Hepatocyte (in vitro differentiated cells): Measurements from ENCODE around the gene CGRRF1. TPM values are rescaled to one million over a fixed set of nuclear protein-coding genes. Genes with fewer than 3 reads are reported as not detected.

Experiments used
- DNase-seq: peaks from one replicate; pipeline ENCODE4 v3.0.0-alpha.2; 2016; ENCODE audit warnings: low spot score
- H2AFZ ChIP-seq: fragments of 200-600 bp; sonication (generic); 2 replicates; pipeline ENCODE4 v1.6.0; 2016; ENCODE audit warnings: antibody characterized with exemption, mild to moderate bottlenecking
- H3K27ac ChIP-seq: fragments of 200-600 bp; sonication (generic); 2 replicates; pipeline ENCODE4 v1.5.1; 2016; ENCODE audit warnings: mild to moderate bottlenecking
- H3K27me3 ChIP-seq: fragments of 200-600 bp; sonication (generic); 2 replicates; pipeline ENCODE4 v1.6.1; 2016
- H3K36me3 ChIP-seq: fragments of 200-600 bp; sonication (generic); replicated peaks from 2 replicates; pipeline ENCODE4 v1.5.1; 2016; ENCODE audit warnings: low read depth; ENCODE audit not compliant: insufficient read depth
- H3K4me1 ChIP-seq: fragments of 200-600 bp; sonication (generic); 2 replicates; pipeline ENCODE4 v1.5.1; 2016; ENCODE audit warnings: mild to moderate bottlenecking, moderate library complexity; ENCODE audit not compliant: insufficient read depth
- H3K4me2 ChIP-seq: fragments of 200-600 bp; sonication (generic); 2 replicates; pipeline ENCODE4 v1.6.0; 2016
- H3K4me3 ChIP-seq: fragments of 200-600 bp; sonication (generic); 2 replicates; pipeline ENCODE4 v1.5.1; 2016; ENCODE audit warnings: mild to moderate bottlenecking
- H3K79me2 ChIP-seq: fragments of 200-600 bp; sonication (generic); 2 replicates; pipeline ENCODE4 v1.6.0; 2017; ENCODE audit warnings: mild to moderate bottlenecking
- H3K9me2 ChIP-seq: fragments of 200-600 bp; sonication (generic); replicated peaks from 2 replicates; pipeline ENCODE4 v1.6.0; 2017; ENCODE audit warnings: mild to moderate bottlenecking; ENCODE audit not compliant: insufficient read depth
- H3K9me3 ChIP-seq: fragments of 200-600 bp; sonication (generic); 2 replicates; pipeline ENCODE4 v1.5.1; 2016; ENCODE audit warnings: low read depth, mild to moderate bottlenecking
- H4K20me1 ChIP-seq: fragments of 200-600 bp; sonication (generic); 2 replicates; pipeline ENCODE4 v1.6.0; 2016; ENCODE audit warnings: mild to moderate bottlenecking; ENCODE audit not compliant: insufficient read depth, poor library complexity, severe bottlenecking
- CTCF ChIP-seq: fragments of 200-600 bp; sonication (generic); IDR thresholded peaks from 2 replicates; pipeline ENCODE4 v1.5.1; 2016; ENCODE audit warnings: antibody characterized with exemption, mild to moderate bottlenecking; ENCODE audit not compliant: poor library complexity
- EZH2 ChIP-seq: fragments of 200-600 bp; sonication (generic); IDR thresholded peaks from 2 replicates; pipeline ENCODE4 v1.6.1; 2016; ENCODE audit warnings: antibody characterized with exemption, mild to moderate bottlenecking, borderline replicate concordance
- EZH2phosphoT487 ChIP-seq: fragments of 200-600 bp; sonication (generic); IDR thresholded peaks from one replicate; pipeline ENCODE4 v1.6.1; 2018; ENCODE audit warnings: antibody characterized with exemption, mild to moderate bottlenecking, low read depth, moderate library complexity; ENCODE audit not compliant: unreplicated experiment, severe bottlenecking
- WGBS: methylation state at CpG from one replicate; pipeline ENCODE4 v1.1.6; 2016; ENCODE audit warnings: low lambda C conversion rate; ENCODE audit errors: missing lambda C conversion rate; 5-methylcytosine and 5-hydroxymethylcytosine counted together
- polyA plus RNA-seq: library from polyadenylated mRNA; unstranded; fragments of >200 nt; fragmentation: Nextera tagmentation; extraction: Ambion mirVana; gene quantifications from 2 replicates; pipeline ENCODE4 v1.2.1, GENCODE V29; 2016
- total RNA-seq: library from RNA; depleted of rRNA; stranded (reverse); fragments of >200 nt; gene quantifications from 2 replicates; pipeline ENCODE4 v1.2.3, GENCODE V29; 2014

Gene CGRRF1
- total and polyA plus RNA-seq, 2 experiments from 2014 or later = 20.7 to 27.0 TPM

- TF ChIP-seq CTCF (peak; percentile 34), EZH2phosphoT487 (no peak)
- Histone ChIP-seq H2AFZ (peak within 1 kb of the TSS; percentile 58), H3K79me2 (peaks cover 27% of the 10 kb centered on the region)
These were observed 56.9 kb downstream of the CGRRF1 start, which contains the start of gene SAMD4A for GRCh38 chr14:54566410-54567223. TSS of gene SAMD4A (plus strand) at chr14:54567128. CDS start at chr14:54567917, 789 bp downstream.

DNA sequence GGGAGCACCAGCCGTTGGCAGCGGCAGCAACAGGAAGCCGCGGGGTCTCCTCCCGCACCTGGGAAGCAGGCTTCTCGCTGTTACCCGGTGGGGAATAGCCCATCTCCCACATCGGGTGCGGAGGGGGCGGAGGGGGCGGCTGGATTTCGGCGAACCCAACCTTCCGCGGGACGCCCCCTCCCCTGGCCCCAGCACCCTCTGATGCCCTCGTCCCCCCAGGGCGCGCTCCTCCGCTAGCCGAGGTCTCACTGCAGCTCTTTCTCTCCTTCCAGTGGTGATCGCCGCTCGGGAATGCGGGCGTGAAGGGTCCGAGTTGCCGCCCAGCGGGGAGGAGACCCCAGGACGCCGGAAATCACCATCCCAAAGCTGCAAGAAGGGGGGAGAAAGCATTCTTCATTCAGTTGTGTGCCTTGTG, 57.5 kb downstream of the CGRRF1 start:
- peak overlapping the region; percentile 92 for H3K4me3 ChIP-seq
- H3K4me2 ChIP-seq = peak overlapping the region; percentile 91
- WGBS = under 1% methylated on average over 21 of the region's 31 CpGs
- H3K4me1 ChIP-seq = peaks cover 15% of the 10 kb centered on the region
- TF ChIP-seq CTCF = no peak
- no peak for TF ChIP-seq EZH2phosphoT487
- TF ChIP-seq EZH2 = no peak
- H3K36me3 ChIP-seq = no peaks in the 10 kb centered on the region
- H3K27me3 ChIP-seq = no peaks in the 10 kb centered on the region
- no peaks in the 10 kb centered on the region for H3K9me3 ChIP-seq
- H3K9me2 ChIP-seq = no peaks in the 10 kb centered on the region
- H3K79me2 ChIP-seq = peaks cover 33% of the 10 kb centered on the region
- H2AFZ ChIP-seq = peak overlapping the region; percentile 49
- H4K20me1 ChIP-seq = peaks cover 13% of the 10 kb centered on the region
- peak; percentile 62 for DNase-seq
- H3K27ac ChIP-seq = peak overlapping the region; percentile 97

More at GRCh38 chr14:54566410-54567223, 56.9 kb downstream of the CGRRF1 start, which contains the start of gene SAMD4A:
- Histone ChIP-seq H3K9me2 (no peaks in the 10 kb centered on the region), H3K27me3 (no peaks in the 10 kb centered on the region), H3K9me3 (no peaks in the 10 kb centered on the region), H3K4me3 (peak within 1 kb of the TSS; percentile 92), H3K27ac (peak within 1 kb of the TSS; percentile 97), H3K4me2 (peak within 1 kb of the TSS; percentile 91), H3K36me3 (no peaks in the 10 kb centered on the region), H3K4me1 (peaks cover 15% of the 10 kb centered on the region), H4K20me1 (peaks cover 13% of the 10 kb centered on the region)
- WGBS = under 1% methylated on average over 82 of the region's 91 CpGs
- peak; percentile 86 for DNase-seq

DNA sequence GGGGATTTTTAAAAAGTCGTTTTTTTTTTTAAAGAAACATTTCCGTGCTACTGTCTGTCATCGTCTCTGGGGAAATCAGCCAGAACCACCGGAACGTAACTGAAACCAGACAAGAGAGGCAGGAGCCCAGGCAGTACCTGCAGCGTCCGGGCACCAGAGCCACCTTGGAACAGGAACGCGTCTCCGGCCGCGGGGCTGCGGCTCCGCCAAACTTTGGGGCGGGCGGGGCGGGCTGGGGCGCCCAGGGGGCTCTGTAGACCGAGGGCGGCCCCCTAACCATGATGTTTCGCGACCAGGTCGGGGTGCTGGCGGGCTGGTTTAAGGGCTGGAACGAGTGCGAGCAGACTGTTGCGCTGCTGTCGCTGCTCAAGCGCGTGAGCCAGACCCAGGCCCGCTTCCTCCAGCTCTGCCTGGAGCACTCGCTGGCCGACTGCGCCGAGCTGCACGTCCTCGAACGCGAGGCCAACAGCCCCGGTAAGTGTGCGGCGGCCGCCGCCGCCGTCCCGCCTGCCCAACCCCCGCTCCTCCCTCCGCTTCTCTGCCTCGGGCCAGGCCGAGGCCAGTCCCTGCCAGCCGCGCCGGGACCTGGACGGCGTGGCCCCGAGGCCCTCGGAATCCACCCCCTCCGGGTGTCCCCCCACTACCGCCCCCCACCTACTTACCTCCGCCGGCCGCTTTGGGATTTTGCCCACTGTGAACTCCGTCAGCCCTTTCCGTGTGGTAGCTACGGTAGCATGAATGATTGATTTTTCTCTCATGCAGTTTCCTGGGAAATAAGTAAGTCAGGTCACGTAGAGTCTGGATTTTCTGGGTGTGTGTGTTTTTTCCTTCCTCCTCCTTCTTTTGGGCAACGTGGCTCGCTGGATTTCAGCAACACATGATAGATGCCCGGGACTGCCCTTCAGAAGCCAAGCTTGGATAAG, 58.2 kb downstream of the CGRRF1 start:
- Histone ChIP-seq H3K79me2 (peaks cover 40% of the 10 kb centered on the region), H3K4me1 (peaks cover 15% of the 10 kb centered on the region), H3K9me3 (no peaks in the 10 kb centered on the region), H3K4me2 (peak overlapping the region; percentile 91), H3K9me2 (no peaks in the 10 kb centered on the region), H3K27ac (peak overlapping the region; percentile 97), H4K20me1 (peaks cover 13% of the 10 kb centered on the region), H3K36me3 (no peaks in the 10 kb centered on the region), H3K27me3 (no peaks in the 10 kb centered on the region), H3K4me3 (peak overlapping the region; percentile 92), H2AFZ (peak overlapping the region; percentile 49)
- TF ChIP-seq EZH2 = no peak
- peak; percentile 17 for TF ChIP-seq CTCF
- DNase-seq = peak; percentile 75
- WGBS = 2% methylated on average over 25 of the region's 70 CpGs
